SKM-1 treated with dmso at 0.1 percent for 144 hours (cell line): ENCODE results near the gene BABAM1.

Experiments used
- DNase-seq: peaks from one replicate; lab custom pipeline; 2025; ENCODE audit not compliant: unreplicated experiment; lab: John Stamatoyannopoulos, UW

BABAM1 gene

DNA sequence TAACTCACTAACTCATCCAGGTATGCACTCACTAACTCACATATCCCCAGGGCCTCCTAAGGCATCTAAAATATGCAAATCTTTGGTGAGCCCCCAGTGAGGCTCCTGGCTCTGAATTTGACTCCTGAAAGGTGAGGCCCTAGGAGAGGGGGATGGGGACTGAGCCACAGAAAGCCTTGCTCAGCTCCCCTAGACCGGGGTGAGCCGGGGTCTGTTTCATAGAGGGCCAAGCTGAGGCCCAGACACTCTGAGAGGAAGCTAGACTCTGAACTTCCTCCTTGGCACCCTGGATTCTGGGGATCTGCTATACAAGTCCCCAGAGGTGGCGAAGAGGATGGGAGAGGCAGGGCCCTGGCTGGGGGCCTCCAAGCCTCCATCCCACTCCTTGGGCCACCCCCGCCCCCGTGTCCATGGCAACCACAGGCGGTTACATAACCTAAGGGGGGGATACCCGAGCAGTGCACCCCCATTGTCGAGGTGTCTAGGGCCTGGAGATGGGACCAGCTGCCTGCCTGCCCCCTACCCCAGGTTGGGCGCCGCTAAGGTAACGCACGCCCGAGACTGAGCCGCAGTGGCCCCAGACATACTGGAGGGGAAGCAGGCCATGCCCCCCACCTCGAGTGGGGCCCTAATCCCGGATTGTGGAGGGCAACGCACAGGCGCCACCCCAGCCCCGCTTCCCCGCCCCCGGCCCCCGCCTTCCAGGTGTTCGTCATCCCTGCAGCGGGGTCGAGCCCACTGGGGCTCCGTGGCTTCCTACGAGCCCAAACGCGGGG is 35.3 kb downstream of the BABAM1 start:
- peak; percentile 53 for DNase-seq

DNA sequence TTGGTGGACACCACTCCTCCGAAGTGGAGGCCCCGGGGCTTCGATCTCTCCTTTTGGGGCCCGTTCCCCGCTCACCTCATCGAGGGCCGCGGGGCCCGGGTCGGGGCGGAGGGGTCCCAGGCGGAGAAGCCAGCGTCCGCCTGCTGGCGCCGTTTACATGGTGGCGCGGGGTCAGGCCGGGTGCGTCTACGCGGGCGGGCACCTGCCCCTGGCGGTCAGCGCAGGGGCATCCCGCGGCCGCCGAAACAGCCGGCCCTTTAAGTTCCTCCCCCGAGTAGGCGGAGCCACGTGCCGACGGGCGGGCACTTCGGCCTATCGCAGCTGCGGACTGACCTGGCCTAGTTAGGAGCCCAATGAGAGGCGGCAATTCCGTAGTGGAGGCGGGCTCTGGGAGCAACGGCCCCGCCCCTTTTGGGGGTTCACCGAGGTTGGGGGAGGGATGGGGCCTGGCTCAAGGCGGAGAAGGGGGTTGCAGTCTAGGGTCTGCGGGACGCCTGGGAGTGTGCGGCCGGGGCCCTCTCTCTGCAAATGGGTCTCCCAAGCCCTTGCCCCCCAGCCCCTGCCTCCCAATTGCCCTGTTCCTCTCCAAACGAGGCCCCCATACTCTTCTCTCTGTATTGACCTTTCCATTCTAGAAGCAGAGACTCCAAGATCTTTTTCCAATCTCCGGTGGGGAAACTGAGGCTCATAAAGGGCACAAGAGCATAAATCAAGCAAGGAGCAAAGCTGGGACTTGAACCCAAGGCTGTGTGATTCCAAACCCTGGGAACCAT is 36.1 kb downstream of the BABAM1 start, which contains the start of gene ABHD8:
Gene ABHD8 (minus strand): TSS at position 259 of the 773 bp plus-strand sequence. CDS start 1,809 bp downstream, outside the sequence.
- DNase-seq, result peak; percentile 95

DNA sequence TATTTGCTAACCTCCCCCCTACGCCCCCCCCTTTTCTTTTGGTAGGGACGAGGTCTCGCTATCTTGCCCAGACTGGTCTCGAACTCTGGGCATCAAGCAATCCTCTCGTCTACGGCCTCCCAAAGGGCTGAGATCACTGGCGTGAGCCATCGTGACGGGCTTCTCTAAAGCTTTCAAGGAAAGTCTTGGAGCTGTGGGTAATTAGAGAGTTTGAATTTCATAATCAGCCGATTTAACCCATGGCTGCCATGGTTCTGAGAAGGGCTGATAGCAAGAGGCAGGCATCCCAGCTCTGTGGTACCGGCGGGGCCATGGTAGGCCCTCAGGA is 36.7 kb downstream of the BABAM1 start:
- no peak for DNase-seq

DNA sequence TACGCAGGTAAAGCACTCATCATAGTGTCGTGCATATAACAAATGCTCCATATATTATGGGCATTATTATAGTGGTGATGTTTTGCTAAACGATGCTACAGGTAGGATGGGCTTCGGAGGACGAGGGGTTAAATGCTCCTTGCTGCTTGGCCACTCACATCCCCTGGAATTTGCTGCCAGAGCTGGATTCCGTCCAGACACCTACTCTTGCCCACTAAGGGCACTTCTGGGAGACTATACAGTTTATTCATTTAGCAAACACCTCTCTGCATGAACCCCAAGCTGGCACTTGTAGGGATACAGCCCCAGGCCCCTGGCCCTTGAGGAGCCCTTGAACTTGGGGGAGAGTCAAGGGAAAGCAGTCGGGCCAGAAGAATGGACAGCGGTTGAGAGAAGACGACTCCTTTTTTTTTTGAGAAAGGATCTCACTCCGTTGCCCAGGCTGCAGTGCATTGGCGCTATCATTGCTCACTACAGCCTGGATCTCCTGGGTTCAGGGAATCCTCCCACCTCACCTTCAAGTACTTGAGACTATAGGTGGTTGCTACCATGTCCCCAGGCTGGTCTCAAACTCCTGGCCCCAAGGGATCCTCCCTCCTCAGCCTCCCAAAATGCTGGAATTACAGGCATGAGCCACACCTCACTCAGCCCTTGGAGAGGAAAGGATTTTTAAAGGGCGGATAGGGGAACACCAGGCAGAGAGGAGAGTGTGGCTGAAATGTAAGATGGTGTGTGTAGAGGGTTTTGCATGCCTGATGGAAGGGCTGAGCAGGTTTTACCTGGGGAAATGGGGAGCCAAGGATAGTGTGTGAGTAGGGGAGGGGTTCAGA is 37.4 kb downstream of the BABAM1 start:
- no peak for DNase-seq

DNA sequence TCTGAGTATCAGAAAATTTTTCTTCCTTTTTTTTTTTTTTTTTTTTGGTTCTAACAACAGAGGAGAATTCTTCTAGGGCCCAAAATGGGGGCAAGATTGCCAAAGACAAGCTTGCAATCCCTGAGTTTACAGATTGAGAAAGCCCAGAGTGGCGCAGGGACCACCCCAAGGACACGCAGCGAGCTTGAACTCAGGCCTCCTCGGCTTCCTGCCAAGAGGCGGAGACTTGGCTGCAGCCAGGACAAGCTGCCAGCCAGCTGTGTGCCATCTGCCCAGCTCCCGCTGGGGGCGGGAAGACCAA is 37.9 kb downstream of the BABAM1 start:
- no peak for DNase-seq

DNA sequence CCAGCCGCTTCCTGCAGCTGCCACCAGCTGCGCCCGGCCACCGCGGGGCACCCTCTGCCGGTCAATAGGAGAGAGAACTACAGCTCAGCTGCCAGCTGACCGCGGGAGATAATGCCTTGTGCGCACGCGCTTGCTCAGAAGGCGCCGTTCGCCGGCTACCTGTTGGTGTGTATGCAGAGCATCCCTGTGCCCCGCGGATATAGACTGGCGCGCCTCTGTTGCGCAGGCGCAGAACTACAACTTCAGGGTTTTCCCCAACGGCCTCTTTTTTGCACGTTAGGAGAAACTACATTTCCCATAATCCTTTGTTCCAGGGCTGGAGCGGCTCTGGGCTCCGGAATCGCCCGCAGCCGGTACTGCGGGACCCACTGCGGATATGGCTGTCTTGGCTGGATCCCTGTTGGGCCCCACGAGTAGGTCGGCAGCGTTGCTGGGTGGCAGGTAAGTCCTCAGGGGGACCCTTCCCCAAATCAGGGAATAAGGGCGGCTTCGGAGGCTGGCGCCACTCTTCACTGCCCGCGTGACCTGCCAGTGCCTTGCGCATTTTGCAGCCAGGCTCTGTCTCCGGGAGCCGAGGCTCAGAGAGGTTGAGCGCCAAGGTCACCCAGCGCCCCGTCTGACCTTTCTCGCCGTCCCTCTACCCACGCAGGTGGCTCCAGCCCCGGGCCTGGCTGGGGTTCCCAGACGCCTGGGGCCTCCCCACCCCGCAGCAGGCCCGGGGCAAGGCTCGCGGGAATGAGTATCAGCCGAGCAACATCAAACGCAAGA is 38.5 kb downstream of the BABAM1 start, which contains the start of gene MRPL34:
Gene MRPL34 (plus strand): TSS at position 356 of the 768 bp plus-strand sequence. CDS start 21 bp downstream, at position 377.
- peak; percentile 99 for DNase-seq

DNA sequence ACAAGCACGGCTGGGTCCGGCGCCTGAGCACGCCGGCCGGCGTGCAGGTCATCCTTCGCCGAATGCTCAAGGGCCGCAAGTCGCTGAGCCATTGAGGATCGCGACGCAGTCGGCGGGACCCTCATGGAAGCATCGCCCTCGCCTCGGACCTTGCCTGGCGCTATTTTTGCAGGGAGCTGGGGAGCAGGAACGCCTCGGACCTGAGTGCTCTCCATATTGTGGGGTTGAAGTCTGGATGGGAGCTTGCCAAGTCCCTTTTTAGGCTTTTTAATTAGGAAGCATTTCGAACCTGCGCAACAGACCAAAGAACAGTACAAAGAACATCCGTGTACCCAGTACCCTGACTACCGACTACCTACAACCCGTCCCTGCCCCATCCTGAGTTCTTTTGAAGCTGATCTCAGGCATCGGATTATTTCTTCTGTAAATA is 39.1 kb downstream of the BABAM1 start:
- DNase-seq, result no peak

DNA sequence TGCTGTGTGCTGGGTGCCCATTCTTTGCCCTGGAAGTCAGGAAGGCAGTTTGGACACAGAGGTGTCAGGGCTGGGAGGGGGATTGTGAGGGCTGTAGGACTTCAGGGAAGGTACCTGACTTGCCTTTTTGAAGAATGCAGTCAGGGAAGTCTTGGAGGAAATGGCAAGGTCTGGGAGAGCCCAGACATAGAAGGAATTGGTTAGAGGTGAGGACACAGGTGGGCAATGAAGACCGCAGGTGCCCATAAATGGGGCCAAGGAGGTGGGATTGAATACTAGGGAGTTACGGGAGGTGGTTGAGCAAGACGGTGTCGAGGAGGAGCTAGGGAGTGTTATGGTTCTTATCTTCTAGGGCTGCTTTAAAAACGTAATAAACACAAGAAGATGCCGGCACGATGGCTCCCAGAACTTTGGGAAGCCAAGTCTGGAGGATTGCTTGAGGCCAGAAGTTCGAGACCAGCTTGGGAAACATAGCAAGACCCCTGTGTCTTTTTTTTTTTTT is 40.7 kb downstream of the BABAM1 start:
- DNase-seq, result no peak

DNA sequence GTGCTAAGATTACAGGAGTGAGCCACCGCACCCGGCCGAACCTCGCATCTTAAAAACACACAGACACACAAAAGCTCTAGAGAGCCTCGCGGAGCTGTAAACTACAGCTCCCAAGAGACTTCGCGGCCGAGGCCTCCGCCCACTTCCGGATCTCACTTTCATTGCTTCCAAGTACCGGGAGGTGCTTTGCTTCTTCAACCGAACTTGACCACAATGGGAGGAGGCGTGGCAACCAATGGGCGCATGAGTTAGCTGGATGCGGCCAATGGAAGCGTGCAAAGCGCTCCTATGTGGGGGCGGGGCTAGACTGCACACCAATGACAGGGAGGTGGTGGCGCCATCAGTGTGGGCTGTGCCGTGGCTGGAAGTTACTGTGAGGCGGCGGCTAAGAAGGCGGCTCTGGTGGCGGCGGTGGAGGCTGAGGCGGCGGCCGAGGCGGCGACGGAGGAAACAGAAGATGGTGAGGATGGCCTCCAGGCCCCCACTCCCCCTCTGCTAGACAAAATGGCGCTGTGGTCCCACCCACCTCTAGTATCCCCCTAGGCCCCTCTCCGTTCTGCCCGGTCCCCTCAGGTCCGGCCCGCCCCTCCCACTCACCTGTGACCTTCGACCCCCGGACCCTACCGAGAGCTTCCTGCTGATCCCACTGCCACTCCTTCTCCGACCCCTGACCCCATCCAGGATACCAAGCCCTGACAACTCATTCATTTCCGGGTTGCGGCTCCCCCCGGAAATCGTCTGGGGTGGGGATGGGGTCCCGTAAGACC is 42.1 kb downstream of the BABAM1 start, which contains the start of gene DDA1:
Gene DDA1 (plus strand): TSS at position 366 of the 767 bp plus-strand sequence. CDS start 92 bp downstream, at position 458.
- DNase-seq, result peak; percentile 100

DNA sequence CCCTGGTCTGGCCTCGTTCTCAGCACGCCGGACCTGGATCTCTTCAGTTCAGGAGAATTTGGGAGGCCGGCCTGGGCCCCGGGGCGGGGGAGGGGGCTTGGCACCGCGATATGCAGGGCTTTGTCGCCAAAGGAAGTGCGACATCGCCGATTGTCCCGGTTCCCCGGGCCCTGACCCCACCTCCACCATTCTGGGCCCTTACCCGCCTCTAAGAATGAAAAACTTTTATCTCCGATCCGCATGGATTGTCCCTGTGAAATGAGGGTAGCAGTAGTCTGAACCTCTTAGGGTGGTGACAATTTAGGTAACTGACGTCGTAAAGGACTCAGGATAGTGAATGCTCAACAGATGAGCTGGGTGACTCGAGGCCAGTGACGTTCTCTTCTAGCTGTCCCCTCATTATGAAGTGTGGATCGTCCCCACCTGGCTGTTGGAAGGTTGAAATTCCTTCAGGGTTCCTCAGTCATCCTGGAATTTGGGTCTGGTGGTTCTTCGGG is 42.8 kb downstream of the BABAM1 start:
- DNase-seq, result no peak

DNA sequence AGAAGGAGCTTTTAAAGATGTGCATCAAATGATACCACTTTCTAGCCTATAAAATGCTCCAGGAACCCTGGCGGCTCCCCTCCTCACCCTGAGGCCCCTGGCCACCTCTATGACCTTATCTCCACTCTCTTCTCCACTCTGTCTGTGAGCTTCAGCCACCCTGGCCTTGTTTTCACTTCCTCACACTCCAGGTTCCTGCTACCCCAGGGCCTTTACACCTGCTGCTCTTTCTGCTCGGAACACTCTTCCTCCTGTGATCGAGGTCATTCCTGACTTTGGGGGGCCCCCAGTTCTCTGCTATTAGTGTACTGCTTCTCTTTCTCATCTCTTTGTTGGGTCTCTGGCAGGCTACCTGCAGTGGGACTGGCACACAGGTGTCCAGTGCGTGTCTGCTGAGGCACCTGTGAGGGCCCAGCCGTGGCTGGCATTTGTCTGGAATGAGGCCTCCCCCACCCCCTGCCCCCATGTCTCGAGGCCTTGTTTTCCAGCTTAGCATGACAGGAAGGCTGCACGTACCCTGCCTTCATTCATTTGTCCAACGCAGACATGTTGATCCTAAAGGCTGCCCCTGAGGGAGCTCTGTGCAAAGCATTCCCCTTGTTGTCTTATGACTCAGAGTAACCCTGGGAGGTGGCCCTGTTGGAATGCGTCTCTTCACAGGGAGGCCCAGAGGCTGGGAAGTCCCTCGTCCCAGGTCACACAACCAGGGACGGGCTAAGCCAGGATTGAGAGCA is 44.4 kb downstream of the BABAM1 start:
- no peak for DNase-seq

DNA sequence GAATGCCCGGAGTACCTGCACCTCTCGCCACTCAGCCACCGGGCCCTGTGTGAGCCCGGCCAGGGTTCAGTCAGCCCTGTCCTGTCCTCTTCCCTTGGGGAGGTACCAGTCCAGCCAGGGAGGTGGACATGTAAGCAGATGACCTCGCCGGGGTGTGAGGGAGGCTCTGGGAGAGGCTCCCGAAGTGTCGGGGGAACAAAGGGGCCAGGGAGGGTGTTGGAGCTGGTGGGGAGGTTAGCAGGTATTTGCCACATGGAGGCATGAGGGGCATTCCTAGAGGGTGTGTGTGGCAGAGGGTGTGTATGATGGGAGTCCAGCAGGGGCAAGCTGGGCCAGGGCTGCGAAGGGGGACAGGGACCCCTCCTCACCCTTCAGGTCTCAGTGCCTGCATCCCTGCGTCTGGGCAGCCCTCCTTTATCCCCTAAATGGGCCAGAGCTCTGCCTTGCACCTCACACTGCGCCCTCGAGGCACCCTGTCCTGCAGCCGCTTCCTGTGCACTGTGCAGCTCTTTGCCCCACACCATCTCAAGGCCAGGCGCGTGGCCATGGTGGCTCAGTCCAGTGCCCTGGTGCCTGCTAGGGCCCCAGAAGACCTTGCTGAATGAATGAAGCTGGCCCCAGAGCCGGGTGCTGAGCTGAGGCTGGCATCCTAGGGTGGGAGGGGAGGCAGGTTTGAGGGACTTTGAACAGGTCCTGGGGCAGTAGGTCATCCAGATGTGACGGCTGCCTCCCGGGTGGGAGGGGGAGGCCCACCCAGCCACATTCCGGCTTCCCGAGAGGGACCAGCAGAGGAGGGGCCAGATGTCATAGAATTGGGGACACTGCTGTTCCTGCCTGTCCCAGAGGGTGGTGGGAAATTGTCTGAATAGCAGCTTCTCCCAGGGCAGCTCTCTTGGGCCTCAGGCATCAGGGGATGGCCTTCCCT is 45.2 kb downstream of the BABAM1 start:
- DNase-seq, result no peak

DNA sequence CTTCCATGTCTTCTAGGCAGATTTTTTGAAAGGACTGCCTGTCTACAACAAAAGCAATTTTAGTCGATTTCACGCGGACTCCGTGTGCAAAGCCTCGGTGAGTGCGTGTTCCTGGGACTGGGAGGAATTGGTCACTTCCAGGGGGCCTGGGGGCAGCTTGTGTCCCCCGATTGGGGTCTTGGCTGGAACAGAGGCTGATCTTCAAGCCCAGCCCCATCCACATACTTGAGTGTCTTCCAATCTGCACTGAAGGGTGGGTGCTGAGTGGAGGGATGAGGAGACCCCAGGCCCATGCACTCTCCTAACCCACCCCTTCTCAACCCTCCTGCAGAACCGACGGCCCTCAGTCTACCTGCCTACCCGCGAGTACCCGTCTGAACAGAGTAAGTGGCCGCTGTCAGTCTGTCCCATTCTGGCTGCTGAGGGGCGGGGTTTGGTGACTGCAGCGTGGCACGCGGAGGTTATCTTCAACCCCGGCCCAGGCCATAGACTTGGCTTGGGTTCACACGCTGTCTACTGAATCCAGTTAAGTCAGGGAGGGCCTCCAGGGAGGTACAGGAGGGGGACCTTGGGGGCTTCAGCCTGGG is 46.9 kb downstream of the BABAM1 start:
- DNase-seq, result no peak

DNA sequence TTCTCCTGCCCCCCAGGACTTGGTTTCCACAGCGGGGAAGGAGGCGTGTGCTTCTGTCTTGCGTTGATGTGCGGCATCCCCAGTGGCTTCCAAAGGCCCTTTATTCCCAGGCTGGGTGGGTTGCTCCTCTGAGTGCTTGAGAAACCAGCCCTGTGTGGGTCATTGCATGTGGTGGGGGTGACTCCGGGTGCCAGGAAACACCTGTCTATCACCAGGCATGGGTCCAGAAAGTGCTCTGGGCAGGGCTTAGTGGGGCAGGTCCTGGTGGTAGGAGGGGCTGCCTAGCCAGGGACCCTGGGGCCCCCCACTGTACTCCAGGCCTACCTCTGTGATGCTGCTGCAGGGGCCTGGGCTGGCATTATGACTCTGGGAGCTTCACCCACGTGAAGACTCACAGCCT is 51.7 kb downstream of the BABAM1 start:
- no peak for DNase-seq

DNA sequence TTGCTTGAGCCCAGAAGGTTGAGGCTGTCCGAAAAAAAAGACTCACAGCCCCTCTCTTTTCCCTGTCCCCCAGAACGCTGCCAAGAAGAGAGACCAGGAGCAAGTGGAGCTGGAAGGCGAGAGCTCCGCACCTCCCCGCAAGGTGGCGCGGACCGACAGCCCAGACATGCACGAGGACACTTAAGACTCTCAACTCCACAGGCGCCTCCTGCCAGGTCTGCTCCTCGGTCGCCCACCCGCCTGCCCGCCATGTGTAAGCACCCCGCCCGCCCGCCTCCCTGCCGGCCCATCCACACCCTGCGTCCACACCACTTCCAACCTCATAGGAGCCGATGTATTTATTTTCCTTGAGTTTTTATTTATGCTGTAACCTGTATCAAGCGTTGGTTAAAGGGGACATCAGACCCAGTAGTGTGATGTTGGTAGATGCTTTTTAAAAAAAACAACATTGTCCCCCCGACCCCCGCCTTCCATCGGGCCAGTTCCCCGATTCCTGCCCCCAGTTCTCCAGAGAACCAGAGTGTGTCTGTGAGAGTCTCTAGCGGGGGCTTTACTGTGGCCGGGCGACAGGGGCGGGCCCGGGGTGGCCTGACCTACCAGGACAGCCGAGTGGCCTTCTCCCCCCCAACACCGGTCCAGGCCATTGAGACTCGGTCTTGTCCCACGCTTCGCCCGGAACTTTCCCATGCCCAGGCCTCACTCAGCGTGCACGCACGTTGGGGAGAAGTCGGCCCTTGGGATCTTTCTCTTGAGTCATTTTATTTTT is 52.4 kb downstream of the BABAM1 start:
- DNase-seq, result no peak

DNA sequence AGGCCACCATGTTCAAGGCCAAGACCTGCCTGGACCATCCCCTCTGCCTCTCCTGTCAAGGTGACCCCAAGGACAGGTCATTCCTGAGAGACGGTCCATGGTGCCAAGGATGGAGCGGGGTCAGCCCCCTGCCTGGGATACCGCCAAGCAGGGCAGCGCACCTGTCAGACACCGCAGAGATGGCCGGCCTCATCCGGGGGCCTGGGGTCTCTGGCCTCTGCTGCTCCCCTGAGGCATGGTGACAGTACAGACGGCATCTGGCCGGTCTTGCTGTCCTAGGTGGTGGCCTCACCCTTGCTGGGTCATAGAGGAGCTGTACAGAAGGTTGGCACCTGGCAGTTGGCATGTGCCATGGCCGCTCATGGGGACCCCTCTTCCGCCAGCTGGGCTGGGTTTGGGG is 53.2 kb downstream of the BABAM1 start:
- DNase-seq, result no peak
